HL-60 (cell line): ENCODE results near the gene BRAT1.

Experiments
- DNase-seq, 2 experiments: peaks; one replicate each; pipeline ENCODE4 v3.0.0-alpha.2; 2010 to 2020; ENCODE audit warnings: low read depth in 1 of 2, low spot score in 1 of 2
- H3K27ac ChIP-seq: fragments of 250-450 bp; sonication (Bioruptor Pico); replicated peaks from 2 replicates; pipeline ENCODE4 v1.5.1; 2020; ENCODE audit warnings: mild to moderate bottlenecking, moderate library complexity
- H3K27me3 ChIP-seq: fragments of 250-450 bp; sonication (Bioruptor Pico); 2 replicates; pipeline ENCODE4 v1.5.1; 2021; ENCODE audit warnings: mild to moderate bottlenecking, moderate library complexity; ENCODE audit not compliant: insufficient read depth, poor library complexity, severe bottlenecking
- H3K4me3 ChIP-seq: replicated peaks from 2 replicates; pipeline ENCODE4 v1.5.1; 2011; ENCODE audit warnings: mild to moderate bottlenecking, control low read depth, low read length; ENCODE audit not compliant: insufficient read depth
- CTCF ChIP-seq: IDR thresholded peaks from one replicate; pipeline ENCODE4 v1.5.1; 2011; ENCODE audit warnings: low read length, control low read depth, inconsistent platforms; ENCODE audit not compliant: insufficient read depth
- GABPA ChIP-seq: IDR thresholded peaks from 2 replicates; pipeline ENCODE4 v1.6.1; 2012; ENCODE audit warnings: low read depth
- POLR2AphosphoS5 ChIP-seq: IDR thresholded peaks from 2 replicates; pipeline ENCODE4 v1.6.1; 2012; ENCODE audit warnings: low read depth
- REST ChIP-seq: IDR thresholded peaks from 2 replicates; pipeline ENCODE4 v1.6.1; 2012; ENCODE audit warnings: low read depth; ENCODE audit not compliant: insufficient replicate concordance
- SPI1 ChIP-seq: IDR thresholded peaks from 2 replicates; pipeline ENCODE4 v1.6.1; 2012; ENCODE audit warnings: low read depth, mild to moderate bottlenecking, borderline replicate concordance

The BRAT1 gene

GRCh38 chr7:2586326-2587020 lies 31.1 kb upstream of the BRAT1 start:
- H3K27me3 ChIP-seq: no peaks in the 10 kb centered on the region
- no peak for DNase-seq
- H3K4me3 ChIP-seq: no peak overlapping the region
- no peak overlapping the region for H3K27ac ChIP-seq
- TF ChIP-seq REST (no peak), GABPA (no peak), POLR2AphosphoS5 (no peak), CTCF (no peak), SPI1 (no peak)

- TF ChIP-seq REST (no peak), CTCF (no peak)
- Histone ChIP-seq H3K27me3 (no peaks in the 10 kb centered on the region), H3K4me3 (no peak overlapping the region), H3K27ac (no peak overlapping the region)
- DNase-seq: no peak
Measured at GRCh38 chr7:2585446-2585845, 30.1 kb upstream of the BRAT1 start.

- H3K4me3 ChIP-seq: no peak overlapping the region
- no peak for DNase-seq
- no peak overlapping the region for H3K27ac ChIP-seq
- H3K27me3 ChIP-seq: no peaks in the 10 kb centered on the region
- no peak for TF ChIP-seq GABPA
- TF ChIP-seq POLR2AphosphoS5: no peak
- no peak for TF ChIP-seq REST
- TF ChIP-seq CTCF: no peak
- no peak for TF ChIP-seq SPI1
Measured at GRCh38 chr7:2583798-2584580, 28.7 kb upstream of the BRAT1 start.
